WTC11 (cell line): ENCODE data around the gene CLPTM1L. TPM values are rescaled to one million over a fixed set of nuclear protein-coding genes. Genes with fewer than 3 reads are reported as not detected.

ENCODE experiments used
- ATAC-seq: fragments of 200-7000 bp; cut with Tn5 transposase; 2 replicates; pipeline ENCODE4 v1.10.0; 2021; ENCODE audit warnings: mild to moderate bottlenecking, moderate library complexity
- CTCF ChIA-PET: fragments of 300-600 bp; sonication (Branson Sonifier 250); formaldehyde crosslinking; loops from one replicate; lab custom pipeline; 2021; ENCODE audit warnings: antibody characterized with exemption; lab: Charles Lee
- POLR2A ChIA-PET: fragments of 350-600 bp; sonication (Branson Sonifier 250); formaldehyde crosslinking; loops from one replicate; lab custom pipeline; 2021; ENCODE audit warnings: antibody characterized with exemption; lab: Charles Lee
- DNase-seq: peaks from one replicate; pipeline ENCODE4 v3.0.0; 2021; ENCODE audit warnings: low spot score
- H3K27ac Mint-ChIP-seq: 2 replicates; pipeline ENCODE4 v1.8.0; 2021; ENCODE audit warnings: mixed read lengths
- H3K27me3 Mint-ChIP-seq: 2 replicates; pipeline ENCODE4 v1.8.0; 2021; ENCODE audit warnings: low read depth, mild to moderate bottlenecking, moderate library complexity, mixed read lengths
- H3K36me3 Mint-ChIP-seq: 2 replicates; pipeline ENCODE4 v1.8.0; 2021; ENCODE audit warnings: mixed read lengths
- H3K4me1 Mint-ChIP-seq: 2 replicates; pipeline ENCODE4 v1.8.0; 2022; ENCODE audit warnings: mixed read lengths
- H3K4me3 Mint-ChIP-seq: 2 replicates; pipeline ENCODE4 v1.8.0; 2021; ENCODE audit warnings: mild to moderate bottlenecking, moderate library complexity, mixed read lengths
- H3K9me3 Mint-ChIP-seq: 2 replicates; pipeline ENCODE4 v1.8.0; 2021; ENCODE audit warnings: mixed read lengths
- ARID4B ChIP-seq: sonication (generic); formaldehyde crosslinking; IDR thresholded peaks from 2 replicates; pipeline ENCODE4 v1.8.0; 2023; ENCODE audit warnings: missing genetic modification reagents, mild to moderate bottlenecking, borderline replicate concordance
- ATF2 ChIP-seq: sonication (generic); formaldehyde crosslinking; IDR thresholded peaks from 2 replicates; pipeline ENCODE4 v1.8.1; 2022; ENCODE audit warnings: low read depth, missing genetic modification reagents, borderline replicate concordance
- CREB1 ChIP-seq: sonication (generic); formaldehyde crosslinking; IDR thresholded peaks from 2 replicates; pipeline ENCODE4 v1.8.0; 2023; ENCODE audit warnings: mild to moderate bottlenecking, missing genetic modification reagents
- EMX1 ChIP-seq: fragments of 250-450 bp; sonication (Bioruptor Pico); IDR thresholded peaks from 2 replicates; pipeline ENCODE4 v1.8.0; 2021; ENCODE audit warnings: mild to moderate bottlenecking
- FOXK1 ChIP-seq: sonication (generic); formaldehyde crosslinking; IDR thresholded peaks from 2 replicates; pipeline ENCODE4 v1.8.0; 2022; ENCODE audit warnings: mild to moderate bottlenecking, moderate library complexity, missing genetic modification reagents
- FOXP4 ChIP-seq: sonication (generic); formaldehyde crosslinking; IDR thresholded peaks from 2 replicates; pipeline ENCODE4 v1.8.0; 2022; ENCODE audit warnings: mild to moderate bottlenecking, missing genetic modification reagents
- JAZF1 ChIP-seq: fragments of 250-450 bp; sonication (Bioruptor Pico); IDR thresholded peaks from 2 replicates; pipeline ENCODE4 v1.9.0; 2021; ENCODE audit warnings: moderate library complexity, mild to moderate bottlenecking, inconsistent platforms
- JUN ChIP-seq: sonication (generic); formaldehyde crosslinking; IDR thresholded peaks from 2 replicates; pipeline ENCODE4 v1.8.0; 2023; ENCODE audit warnings: mild to moderate bottlenecking, missing genetic modification reagents
- NR1H2 ChIP-seq: sonication (generic); formaldehyde crosslinking; IDR thresholded peaks from 2 replicates; pipeline ENCODE4 v1.9.0; 2021; ENCODE audit warnings: mild to moderate bottlenecking, moderate library complexity, missing genetic modification reagents
- NR3C1 ChIP-seq: sonication (generic); formaldehyde crosslinking; conservative IDR thresholded peaks from 2 replicates; pipeline ENCODE4 v1.8.1; 2023; ENCODE audit warnings: low read depth, mild to moderate bottlenecking, missing genetic modification reagents
- TCF7 ChIP-seq: sonication (generic); formaldehyde crosslinking; IDR thresholded peaks from 2 replicates; pipeline ENCODE4 v1.8.0; 2022; ENCODE audit warnings: mild to moderate bottlenecking, low read depth, missing genetic modification reagents, moderate library complexity
- ZNF317 ChIP-seq: sonication (generic); formaldehyde crosslinking; IDR thresholded peaks from 2 replicates; pipeline ENCODE4 v1.8.1; 2023; ENCODE audit warnings: low read depth, mild to moderate bottlenecking, moderate library complexity, missing genetic modification reagents, borderline replicate concordance
- total RNA-seq: library from RNA; stranded (reverse); gene quantifications from 3 replicates; pipeline ENCODE4 v1.2.3, GENCODE V29; 2021
- TF ChIP-seq, protein P1 (sequence below): fragments of 200-600 bp; IDR thresholded peaks from 2 replicates; pipeline ENCODE4 v1.8.0; 2022; ENCODE audit warnings: antibody characterized with exemption
- TF ChIP-seq, protein P2 (sequence below): sonication (generic); formaldehyde crosslinking; conservative IDR thresholded peaks from 2 replicates; pipeline ENCODE4 v1.8.1; 2023; ENCODE audit warnings: mild to moderate bottlenecking, low read depth, missing genetic modification reagents, moderate library complexity
- TF ChIP-seq, protein P3 (sequence below): sonication (generic); formaldehyde crosslinking; IDR thresholded peaks from 2 replicates; pipeline ENCODE4 v1.8.1; 2022; ENCODE audit warnings: mild to moderate bottlenecking, moderate library complexity, missing genetic modification reagents

Gene CLPTM1L
- total RNA-seq, 1 experiment from 2014 or later, result 92.8 TPM

- no peak for TF ChIP-seq ARID4B (CRISPR knock-in tag)
These were observed 74.5 kb downstream of the CLPTM1L start (continued) for GRCh38 chr5:1270426-1270825.

DNA sequence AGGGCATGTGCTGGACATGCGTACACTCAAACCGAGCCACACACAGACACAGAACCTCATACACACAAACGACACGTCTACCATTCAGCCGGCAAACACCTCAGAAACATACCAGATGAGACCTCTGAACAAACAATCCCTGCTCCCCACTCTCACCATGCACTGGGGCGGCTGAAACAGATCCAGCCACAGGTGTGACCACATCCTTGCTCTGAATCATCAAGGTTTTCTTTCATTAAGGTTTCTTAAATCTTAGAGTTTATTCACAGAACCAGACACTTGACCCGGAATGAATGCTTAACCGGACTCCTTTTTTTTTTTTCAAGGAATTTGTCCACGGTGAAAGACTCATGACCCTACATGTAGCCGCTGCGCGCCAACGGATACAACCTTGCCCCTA, 76.2 kb downstream of the CLPTM1L start:
- Mint-ChIP-seq H3K9me3 (no peaks in the 10 kb centered on the region; the same call in 1 of the 2 replicates), H3K4me3 (no peak overlapping the region), H3K4me1 (no peaks in the 10 kb centered on the region), H3K36me3 (peaks cover 65% of the 10 kb centered on the region), H3K27ac (no peak overlapping the region), H3K27me3 (no peaks in the 10 kb centered on the region)
- ChIA-PET CTCF (no interaction called here), POLR2A (no interaction called here)
- no peak for DNase-seq
- ATAC-seq, result no peak
- TF ChIP-seq CREB1 (CRISPR knock-in tag), result no peak
- TF ChIP-seq JUN (CRISPR knock-in tag), result no peak
- TF ChIP-seq, protein P1, sequence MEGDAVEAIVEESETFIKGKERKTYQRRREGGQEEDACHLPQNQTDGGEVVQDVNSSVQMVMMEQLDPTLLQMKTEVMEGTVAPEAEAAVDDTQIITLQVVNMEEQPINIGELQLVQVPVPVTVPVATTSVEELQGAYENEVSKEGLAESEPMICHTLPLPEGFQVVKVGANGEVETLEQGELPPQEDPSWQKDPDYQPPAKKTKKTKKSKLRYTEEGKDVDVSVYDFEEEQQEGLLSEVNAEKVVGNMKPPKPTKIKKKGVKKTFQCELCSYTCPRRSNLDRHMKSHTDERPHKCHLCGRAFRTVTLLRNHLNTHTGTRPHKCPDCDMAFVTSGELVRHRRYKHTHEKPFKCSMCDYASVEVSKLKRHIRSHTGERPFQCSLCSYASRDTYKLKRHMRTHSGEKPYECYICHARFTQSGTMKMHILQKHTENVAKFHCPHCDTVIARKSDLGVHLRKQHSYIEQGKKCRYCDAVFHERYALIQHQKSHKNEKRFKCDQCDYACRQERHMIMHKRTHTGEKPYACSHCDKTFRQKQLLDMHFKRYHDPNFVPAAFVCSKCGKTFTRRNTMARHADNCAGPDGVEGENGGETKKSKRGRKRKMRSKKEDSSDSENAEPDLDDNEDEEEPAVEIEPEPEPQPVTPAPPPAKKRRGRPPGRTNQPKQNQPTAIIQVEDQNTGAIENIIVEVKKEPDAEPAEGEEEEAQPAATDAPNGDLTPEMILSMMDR, result no peak
- TF ChIP-seq ARID4B (CRISPR knock-in tag), result no peak

- peaks cover 70% of the 10 kb centered on the region for H3K36me3 Mint-ChIP-seq
- POLR2A ChIA-PET, result no interaction called here
- CTCF ChIA-PET, result no interaction called here
- no peak overlapping the region for H3K4me3 Mint-ChIP-seq
- no peaks in the 10 kb centered on the region for H3K4me1 Mint-ChIP-seq
- ATAC-seq (no peak), DNase-seq (no peak)
- no peak overlapping the region for H3K27ac Mint-ChIP-seq
- H3K27me3 Mint-ChIP-seq, result no peaks in the 10 kb centered on the region
- no peaks in the 10 kb centered on the region; the same call in 1 of the 2 replicates for H3K9me3 Mint-ChIP-seq
- TF ChIP-seq ZNF317 (CRISPR knock-in tag) (no peak), TCF7 (no peak), EMX1 (CRISPR knock-in tag) (no peak), FOXP4 (CRISPR knock-in tag) (no peak), NR3C1 (CRISPR knock-in tag) (no peak), FOXK1 (no peak), ATF2 (CRISPR knock-in tag) (no peak), NR1H2 (CRISPR knock-in tag) (no peak), JAZF1 (CRISPR knock-in tag) (no peak)
- TF ChIP-seq, protein P2, sequence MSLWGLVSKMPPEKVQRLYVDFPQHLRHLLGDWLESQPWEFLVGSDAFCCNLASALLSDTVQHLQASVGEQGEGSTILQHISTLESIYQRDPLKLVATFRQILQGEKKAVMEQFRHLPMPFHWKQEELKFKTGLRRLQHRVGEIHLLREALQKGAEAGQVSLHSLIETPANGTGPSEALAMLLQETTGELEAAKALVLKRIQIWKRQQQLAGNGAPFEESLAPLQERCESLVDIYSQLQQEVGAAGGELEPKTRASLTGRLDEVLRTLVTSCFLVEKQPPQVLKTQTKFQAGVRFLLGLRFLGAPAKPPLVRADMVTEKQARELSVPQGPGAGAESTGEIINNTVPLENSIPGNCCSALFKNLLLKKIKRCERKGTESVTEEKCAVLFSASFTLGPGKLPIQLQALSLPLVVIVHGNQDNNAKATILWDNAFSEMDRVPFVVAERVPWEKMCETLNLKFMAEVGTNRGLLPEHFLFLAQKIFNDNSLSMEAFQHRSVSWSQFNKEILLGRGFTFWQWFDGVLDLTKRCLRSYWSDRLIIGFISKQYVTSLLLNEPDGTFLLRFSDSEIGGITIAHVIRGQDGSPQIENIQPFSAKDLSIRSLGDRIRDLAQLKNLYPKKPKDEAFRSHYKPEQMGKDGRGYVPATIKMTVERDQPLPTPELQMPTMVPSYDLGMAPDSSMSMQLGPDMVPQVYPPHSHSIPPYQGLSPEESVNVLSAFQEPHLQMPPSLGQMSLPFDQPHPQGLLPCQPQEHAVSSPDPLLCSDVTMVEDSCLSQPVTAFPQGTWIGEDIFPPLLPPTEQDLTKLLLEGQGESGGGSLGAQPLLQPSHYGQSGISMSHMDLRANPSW, result no peak
- TF ChIP-seq, protein P3, sequence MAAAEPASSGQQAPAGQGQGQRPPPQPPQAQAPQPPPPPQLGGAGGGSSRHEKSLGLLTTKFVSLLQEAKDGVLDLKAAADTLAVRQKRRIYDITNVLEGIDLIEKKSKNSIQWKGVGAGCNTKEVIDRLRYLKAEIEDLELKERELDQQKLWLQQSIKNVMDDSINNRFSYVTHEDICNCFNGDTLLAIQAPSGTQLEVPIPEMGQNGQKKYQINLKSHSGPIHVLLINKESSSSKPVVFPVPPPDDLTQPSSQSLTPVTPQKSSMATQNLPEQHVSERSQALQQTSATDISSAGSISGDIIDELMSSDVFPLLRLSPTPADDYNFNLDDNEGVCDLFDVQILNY (CRISPR knock-in tag), result no peak
These were observed 76.8 kb downstream of the CLPTM1L start for GRCh38 chr5:1268056-1268455.
